Measurements from ENCODE around the gene TNFAIP8L2.
A peak's percentile ranks its signal among the peaks of the same experiment; 100 is the strongest.

Gene TNFAIP8L2

GRCh38 chr1:151147132-151147503, 9.3 kb upstream of the TNFAIP8L2 start:
- no peak for DNase-seq (ENCODE audit: insufficient read length)
- TF ChIP-seq POLR2A (IDR thresholded peaks at IDR 0.05; ENCODE audit: low read depth, low read length) (no peak), TAF1 (IDR thresholded peaks at IDR 0.05; ENCODE audit: borderline replicate concordance, low read depth, low read length) (no peak), POLR2AphosphoS5 (IDR thresholded peaks at IDR 0.05; ENCODE audit: low read depth, low read length) (no peak)
- FAIRE-seq: no peak

DNA sequence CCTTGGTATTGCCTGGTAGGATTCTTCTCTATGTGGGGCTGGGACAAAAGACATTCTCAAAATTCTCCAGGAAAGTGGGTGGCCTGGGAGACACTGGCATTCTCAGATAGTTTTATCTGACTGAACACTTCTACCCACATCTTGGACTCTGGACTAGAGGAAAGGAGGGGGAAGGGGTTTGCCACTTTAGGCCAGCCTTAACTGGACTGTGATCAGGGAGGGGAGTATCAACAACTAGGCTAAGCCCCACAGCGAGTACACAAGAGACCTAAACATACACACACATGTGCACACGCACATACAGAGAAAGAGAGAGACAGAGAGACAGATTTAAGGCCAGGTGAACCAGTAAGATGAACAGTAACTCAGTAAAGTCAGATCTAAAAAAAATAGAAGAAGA, 8.8 kb upstream of the TNFAIP8L2 start:
- TF ChIP-seq TAF1 (IDR thresholded peaks at IDR 0.05; ENCODE audit: borderline replicate concordance, low read depth, low read length) (no peak), POLR2AphosphoS5 (IDR thresholded peaks at IDR 0.05; ENCODE audit: low read depth, low read length) (no peak), POLR2A (IDR thresholded peaks at IDR 0.05; ENCODE audit: low read depth, low read length) (no peak)
- FAIRE-seq (no peak), DNase-seq (ENCODE audit: insufficient read length) (no peak)

GRCh38 chr1:151157067-151157531, 650 bp downstream of the TNFAIP8L2 start:
- no peak for FAIRE-seq
- TF ChIP-seq POLR2A (IDR thresholded peaks at IDR 0.05; ENCODE audit: low read depth, low read length): no peak
- 0 out of 2 replicates have a peak, but pooled peaks have one; percentile 34 for TF ChIP-seq POLR2AphosphoS5 (IDR thresholded peaks at IDR 0.05; ENCODE audit: low read depth, low read length)
- no peak for DNase-seq (ENCODE audit: insufficient read length)

DNA sequence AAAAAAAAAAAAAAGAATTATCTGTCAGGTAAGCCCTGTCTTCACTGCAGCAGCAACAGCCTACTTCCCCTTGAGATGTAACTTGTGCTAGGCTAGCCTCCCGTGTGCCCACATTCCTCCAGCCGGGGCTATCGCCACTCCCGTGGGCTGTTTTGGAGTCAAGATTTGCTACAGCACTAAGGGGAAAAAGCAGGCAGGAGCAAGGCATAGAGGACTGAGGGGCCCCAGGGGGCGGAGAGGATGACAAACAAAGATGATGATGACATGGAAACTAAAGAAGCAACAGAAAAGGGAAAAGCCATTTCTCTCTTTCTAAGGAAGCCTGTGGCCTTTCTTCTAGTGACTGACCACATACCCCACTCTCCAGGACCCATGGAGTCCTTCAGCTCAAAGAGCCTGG, 1.9 kb downstream of the TNFAIP8L2 start:
- TF ChIP-seq TAF1 (IDR thresholded peaks at IDR 0.05; ENCODE audit: borderline replicate concordance, low read depth, low read length) (no peak), POLR2AphosphoS5 (IDR thresholded peaks at IDR 0.05; ENCODE audit: low read depth, low read length) (no peak), POLR2A (IDR thresholded peaks at IDR 0.05; ENCODE audit: low read depth, low read length) (no peak)
- no peak for DNase-seq (ENCODE audit: insufficient read length)
- no peak for FAIRE-seq

- FAIRE-seq (no peak), DNase-seq (ENCODE audit: insufficient read length) (no peak)
- TF ChIP-seq TAF1 (IDR thresholded peaks at IDR 0.05; ENCODE audit: borderline replicate concordance, low read depth, low read length) (no peak), POLR2AphosphoS5 (IDR thresholded peaks at IDR 0.05; ENCODE audit: low read depth, low read length) (no peak), POLR2A (IDR thresholded peaks at IDR 0.05; ENCODE audit: low read depth, low read length) (no peak)
These were observed 2.4 kb downstream of the TNFAIP8L2 start for GRCh38 chr1:151158751-151159251.

DNA sequence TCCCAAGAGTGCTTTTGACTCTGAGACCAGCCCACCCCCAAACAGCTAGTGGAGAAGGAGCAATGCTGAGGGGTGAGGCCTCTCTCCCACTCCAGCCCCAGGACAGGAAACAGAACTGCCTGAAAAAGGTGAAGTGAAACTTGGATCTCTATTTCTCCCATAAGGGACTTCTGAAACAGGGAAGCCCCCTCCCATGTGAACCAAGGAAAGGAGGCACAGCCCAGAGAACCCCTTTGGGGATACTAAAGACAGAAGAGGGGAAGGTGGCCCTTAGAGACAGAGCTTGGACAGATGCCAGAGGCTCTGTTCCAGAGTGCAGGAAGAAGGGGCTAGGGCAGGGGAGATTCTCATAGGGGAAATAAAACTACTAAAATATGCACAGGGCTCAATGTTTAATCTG, 2.9 kb downstream of the TNFAIP8L2 start:
- DNase-seq (ENCODE audit: insufficient read length) (no peak), FAIRE-seq (no peak)
- TF ChIP-seq POLR2AphosphoS5 (IDR thresholded peaks at IDR 0.05; ENCODE audit: low read depth, low read length) (no peak), POLR2A (IDR thresholded peaks at IDR 0.05; ENCODE audit: low read depth, low read length) (no peak), TAF1 (IDR thresholded peaks at IDR 0.05; ENCODE audit: borderline replicate concordance, low read depth, low read length) (no peak)

GRCh38 chr1:151164732-151165280, 8.4 kb downstream of the TNFAIP8L2 start:
- TF ChIP-seq TAF1 (IDR thresholded peaks at IDR 0.05; ENCODE audit: borderline replicate concordance, low read depth, low read length): no peak
- FAIRE-seq (no peak), DNase-seq (ENCODE audit: insufficient read length) (no peak)

DNA sequence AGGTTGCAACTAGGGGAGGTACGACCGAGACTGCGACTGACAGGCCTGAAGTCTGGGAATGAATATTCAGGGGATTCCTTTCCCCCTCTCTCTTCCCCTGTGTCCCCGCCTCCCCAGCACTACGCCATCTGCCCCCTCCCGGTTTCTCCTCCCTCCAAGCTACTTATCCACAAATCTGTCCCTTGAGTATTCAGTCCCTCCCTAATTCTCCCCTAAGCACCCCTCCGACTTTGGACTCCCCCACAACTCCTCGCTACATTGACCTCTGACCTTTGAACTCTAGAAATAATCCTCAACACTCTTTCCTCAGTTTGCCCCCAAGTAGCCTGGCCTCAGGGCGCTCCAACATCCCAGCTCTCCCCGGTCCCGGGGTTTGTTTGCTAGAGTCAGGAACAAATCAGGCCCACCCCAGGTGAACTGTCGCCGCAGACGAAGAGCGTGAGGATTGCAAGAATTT, 8.9 kb downstream of the TNFAIP8L2 start:
- DNase-seq (ENCODE audit: insufficient read length): no peak
- TF ChIP-seq POLR2AphosphoS5 (IDR thresholded peaks at IDR 0.05; ENCODE audit: low read depth, low read length): no peak
- TF ChIP-seq TAF1 (IDR thresholded peaks at IDR 0.05; ENCODE audit: borderline replicate concordance, low read depth, low read length): no peak
- no peak for TF ChIP-seq POLR2A (IDR thresholded peaks at IDR 0.05; ENCODE audit: low read depth, low read length)
- FAIRE-seq: peak; percentile 27

DNA sequence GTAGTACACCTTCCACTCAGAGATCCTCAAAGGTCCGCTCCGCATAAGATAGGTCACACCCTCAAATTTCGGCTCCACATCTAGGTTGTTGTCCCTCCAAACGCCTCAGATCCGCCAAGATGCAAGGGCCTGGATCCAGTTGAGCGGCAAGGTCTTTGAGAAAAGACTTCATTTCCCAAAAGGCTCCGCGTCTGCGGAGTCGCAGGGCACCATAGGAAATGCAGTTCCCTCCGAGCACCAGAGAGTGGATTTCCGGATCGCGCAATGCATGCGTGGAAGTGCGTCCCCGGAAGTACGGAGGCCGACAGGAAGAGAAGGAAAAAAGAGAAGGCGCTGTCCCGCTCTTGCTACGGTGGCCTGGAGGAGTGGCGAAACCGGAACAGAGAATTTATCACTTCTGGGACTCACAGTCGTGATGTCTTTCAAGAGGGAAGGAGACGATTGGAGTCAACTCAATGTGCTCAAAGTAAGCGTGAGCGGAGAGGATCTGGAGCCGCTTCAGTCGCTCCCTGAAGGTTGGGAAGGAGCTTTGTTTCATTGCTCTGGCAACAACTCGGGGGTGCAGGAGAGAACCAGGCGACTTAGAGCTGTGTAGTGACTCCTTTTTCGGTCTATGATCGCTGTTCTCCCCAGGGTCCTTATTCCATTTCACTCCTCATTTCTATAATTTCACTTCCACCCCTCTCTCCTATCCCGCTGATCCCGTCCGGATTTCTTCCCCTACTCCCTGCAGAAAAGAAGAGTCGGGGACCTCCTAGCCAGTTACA, 9.5 kb downstream of the TNFAIP8L2 start, which contains the start of the genes LYSMD1 and SCNM1:
Gene LYSMD1, minus strand, starts transcription at position 165 of the 767 bp plus-strand sequence. CDS start 644 bp downstream, outside the sequence.
Gene SCNM1, plus strand, starts transcription at position 407 of the 767 bp plus-strand sequence. Its CDS starts 9 bp downstream, at position 416.
- DNase-seq (ENCODE audit: insufficient read length): peak; percentile 85
- TF ChIP-seq POLR2A (IDR thresholded peaks at IDR 0.05; ENCODE audit: low read depth, low read length) (peak; percentile 93), TAF1 (IDR thresholded peaks at IDR 0.05; ENCODE audit: borderline replicate concordance, low read depth, low read length) (peak; percentile 80; the same call in 1 of the 2 replicates), POLR2AphosphoS5 (IDR thresholded peaks at IDR 0.05; ENCODE audit: low read depth, low read length) (peak; percentile 91)
- peak; percentile 98 for FAIRE-seq

GRCh38 chr1:151166505-151166956, 10.1 kb downstream of the TNFAIP8L2 start:
- FAIRE-seq (no peak), DNase-seq (ENCODE audit: insufficient read length) (no peak)
- no peak for TF ChIP-seq POLR2AphosphoS5 (IDR thresholded peaks at IDR 0.05; ENCODE audit: low read depth, low read length)
- TF ChIP-seq POLR2A (IDR thresholded peaks at IDR 0.05; ENCODE audit: low read depth, low read length): no peak
- no peak for TF ChIP-seq TAF1 (IDR thresholded peaks at IDR 0.05; ENCODE audit: borderline replicate concordance, low read depth, low read length)

DNA sequence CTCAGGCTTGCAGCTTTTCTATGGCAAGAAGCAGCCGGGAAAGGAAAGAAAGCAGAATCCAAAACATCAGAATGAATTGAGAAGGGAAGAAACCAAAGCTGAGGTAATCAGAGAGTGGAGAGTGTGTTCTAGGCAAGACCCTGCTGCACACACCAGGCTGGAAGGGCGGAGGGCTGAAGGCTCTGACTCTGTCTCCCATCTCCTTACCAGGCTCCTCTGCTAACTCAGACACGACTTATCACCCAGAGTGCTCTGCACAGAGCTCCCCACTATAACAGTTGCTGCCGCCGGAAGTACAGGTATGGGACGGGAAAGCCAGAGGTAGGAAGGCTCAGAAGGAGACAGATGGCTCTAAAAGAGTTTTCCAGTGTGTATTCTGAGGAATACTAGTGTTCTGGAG, 10.7 kb downstream of the TNFAIP8L2 start:
- DNase-seq (ENCODE audit: insufficient read length) (no peak), FAIRE-seq (no peak)

More for the DNA sequence above, 10.7 kb downstream of the TNFAIP8L2 start:
- TF ChIP-seq POLR2AphosphoS5 (IDR thresholded peaks at IDR 0.05; ENCODE audit: low read depth, low read length) (no peak), TAF1 (IDR thresholded peaks at IDR 0.05; ENCODE audit: borderline replicate concordance, low read depth, low read length) (no peak), POLR2A (IDR thresholded peaks at IDR 0.05; ENCODE audit: low read depth, low read length) (no peak)

Measured in GM12892 (cell line).